HG02884 (cell line): ENCODE data around the gene OTOGL.
"Not testable (repeated sequence)": the region's sequence is repeated elsewhere in the genome, so short reads cannot be mapped to it uniquely, and the experiment has no call there.

Experiments used
- ATAC-seq: cut with Tn5 transposase; IDR thresholded peaks from one replicate; pipeline ENCODE4 v1.9.1; 2021; ENCODE audit warnings: mild to moderate bottlenecking, moderate library complexity; ENCODE audit not compliant: unreplicated experiment

Gene OTOGL

DNA sequence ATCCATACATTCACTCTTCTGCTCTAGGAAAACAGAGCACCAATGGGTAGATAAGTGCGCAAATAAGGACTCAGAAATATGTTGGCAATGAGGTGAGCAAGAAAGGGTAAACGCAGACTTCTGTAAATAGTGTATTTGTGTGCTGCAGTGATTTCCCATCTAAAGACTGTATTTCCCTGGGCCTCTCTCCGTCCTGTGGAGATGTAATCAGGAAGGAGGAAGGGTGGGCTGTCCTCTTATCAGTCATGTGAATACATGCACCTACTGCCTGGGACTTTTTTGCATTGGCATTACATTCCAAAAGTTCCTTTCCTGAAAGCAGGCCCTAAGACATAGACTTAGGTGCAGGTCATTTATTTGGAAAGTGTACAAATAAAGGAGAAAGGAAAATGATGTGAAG is 114.5 kb downstream of the OTOGL start:
- ATAC-seq = no peak

DNA sequence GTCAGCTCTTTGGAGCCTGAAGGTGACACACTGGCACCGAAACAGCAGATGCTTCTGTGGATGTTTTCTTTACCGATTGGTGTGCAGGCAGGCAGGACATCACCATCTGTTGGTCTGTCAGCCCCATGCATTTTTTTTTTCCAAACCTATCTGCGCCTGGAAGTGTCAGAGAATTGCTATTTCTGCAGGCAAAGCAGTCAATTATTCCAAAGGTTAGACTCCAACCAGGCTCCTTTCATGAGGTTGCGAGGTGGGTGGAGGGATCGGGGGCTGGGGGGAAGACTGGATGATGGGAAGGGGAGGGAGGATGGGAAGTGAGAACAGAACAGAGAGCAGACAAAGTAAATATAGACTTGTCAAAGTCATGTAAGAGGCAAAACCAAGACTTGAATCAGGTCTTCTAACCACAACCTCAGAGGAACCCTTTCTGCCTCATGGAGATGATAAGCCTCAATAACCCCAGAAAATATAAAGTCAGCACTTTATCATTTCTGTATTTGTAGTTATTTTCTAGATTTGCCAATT is 117.7 kb downstream of the OTOGL start:
- ATAC-seq = peak; percentile 78

DNA sequence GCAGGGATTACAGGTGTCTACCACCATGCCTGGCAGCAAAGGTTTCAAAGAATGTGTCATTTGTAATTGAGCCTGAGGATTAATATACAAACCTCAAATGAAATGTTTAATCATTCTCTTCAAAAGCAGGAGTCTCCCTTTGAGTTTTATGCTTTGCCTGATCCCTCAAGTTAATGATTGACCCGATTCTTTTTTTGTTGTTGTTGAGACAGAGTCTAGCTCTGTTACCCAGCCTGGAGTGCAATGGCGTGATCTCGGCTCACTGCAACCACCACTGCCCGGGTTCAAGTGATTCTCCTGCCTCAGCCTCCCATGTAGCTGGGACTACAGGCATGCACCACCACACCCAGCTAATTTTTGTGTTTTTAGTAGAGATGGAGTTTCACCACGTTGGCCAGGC is 119.6 kb downstream of the OTOGL start:
- ATAC-seq = not testable (repeated sequence)

DNA sequence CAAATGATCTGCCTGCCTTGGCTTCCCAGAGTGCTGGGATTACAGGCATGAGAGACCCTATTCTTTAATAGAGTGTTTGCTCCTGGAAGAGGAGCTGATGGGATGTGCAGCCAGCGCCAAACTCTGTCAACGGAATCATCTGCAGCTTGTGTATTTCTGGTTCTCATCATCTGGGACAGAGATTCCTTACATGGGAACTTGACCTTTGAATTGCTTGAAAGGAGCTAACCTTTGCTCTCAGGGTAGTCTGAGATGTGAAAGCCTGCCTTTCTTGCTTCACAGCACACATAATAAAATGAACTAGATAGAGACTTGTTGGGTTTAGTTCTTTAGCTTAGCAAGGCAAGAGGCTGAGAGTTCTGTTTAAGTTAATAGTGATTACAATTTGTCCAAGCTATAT is 120.0 kb downstream of the OTOGL start:
- ATAC-seq = no peak

DNA sequence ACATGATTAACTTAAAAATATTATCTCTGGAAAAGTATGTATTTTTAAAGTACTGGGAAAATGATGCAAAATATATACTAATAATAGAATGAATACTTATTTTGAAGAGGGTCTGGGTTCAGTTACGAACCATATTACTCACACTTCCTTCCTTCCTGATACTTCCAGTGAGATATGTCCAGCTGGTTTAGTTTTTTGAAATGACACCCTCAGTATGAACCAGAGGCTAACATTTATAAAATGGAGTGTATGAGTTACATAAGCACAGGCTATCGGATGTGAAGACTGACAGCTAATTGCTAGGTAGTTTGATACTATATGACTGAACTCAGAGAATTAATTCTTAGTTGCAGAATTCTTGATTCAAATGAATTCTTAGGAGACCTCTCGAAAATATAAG is 122.9 kb downstream of the OTOGL start:
- peak; percentile 59 for ATAC-seq

DNA sequence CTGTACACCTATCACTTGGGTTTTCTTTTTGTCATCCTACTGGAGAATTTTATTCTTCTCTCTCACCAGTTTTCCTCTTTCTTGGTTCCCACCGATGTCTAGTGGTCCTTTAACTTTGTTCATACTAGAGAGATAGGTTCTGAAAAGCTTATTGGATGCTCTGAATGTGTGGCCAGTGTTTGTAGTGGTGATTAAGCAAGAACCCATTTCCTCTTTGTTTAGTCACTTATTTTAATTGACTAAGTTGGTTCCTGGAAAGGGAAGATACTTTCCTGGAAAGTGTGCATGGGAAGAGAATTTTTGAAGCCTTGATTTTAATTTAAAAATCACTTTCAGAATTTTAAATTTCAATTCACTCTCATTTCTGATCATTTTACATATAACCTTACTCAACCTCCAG is 127.2 kb downstream of the OTOGL start:
- ATAC-seq = no peak

DNA sequence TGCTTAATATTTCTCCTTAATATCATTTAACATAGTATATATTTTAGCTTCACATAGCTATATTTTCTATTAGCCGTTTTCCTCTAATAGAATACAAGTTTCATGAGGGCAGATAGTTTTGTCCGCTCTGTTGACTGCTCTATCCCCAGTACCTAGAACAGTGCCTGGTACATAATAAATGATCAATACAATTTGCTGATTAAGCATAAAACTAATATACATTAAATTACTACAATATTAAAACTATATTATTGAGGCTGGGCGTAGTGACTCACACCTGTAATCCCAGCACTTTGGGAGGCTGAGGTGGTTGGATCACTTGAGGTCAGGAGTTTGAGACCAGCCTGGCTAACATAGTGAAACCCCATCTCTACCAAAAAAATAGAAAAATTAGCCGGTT is 128.6 kb downstream of the OTOGL start:
- ATAC-seq = not testable (repeated sequence)

DNA sequence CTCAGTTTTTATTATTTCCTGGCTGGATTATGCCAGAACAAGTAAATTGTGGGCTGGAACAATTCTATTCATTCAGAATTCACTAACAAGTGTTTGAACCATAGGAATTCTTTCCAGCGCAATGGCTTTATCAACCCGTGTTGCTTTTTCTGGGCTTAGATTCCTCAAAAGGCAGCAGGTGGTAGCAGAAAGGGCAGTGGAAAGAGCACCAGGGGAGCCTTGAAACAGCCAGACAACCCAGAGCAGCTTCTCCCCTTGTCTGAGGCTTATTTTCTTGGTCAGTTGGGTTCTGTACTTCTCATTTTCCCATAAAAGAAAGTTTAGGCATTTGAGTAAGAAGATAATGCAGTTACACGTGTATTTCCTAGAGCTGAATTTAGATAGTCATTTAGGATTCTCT is 130.7 kb downstream of the OTOGL start:
- no peak for ATAC-seq

DNA sequence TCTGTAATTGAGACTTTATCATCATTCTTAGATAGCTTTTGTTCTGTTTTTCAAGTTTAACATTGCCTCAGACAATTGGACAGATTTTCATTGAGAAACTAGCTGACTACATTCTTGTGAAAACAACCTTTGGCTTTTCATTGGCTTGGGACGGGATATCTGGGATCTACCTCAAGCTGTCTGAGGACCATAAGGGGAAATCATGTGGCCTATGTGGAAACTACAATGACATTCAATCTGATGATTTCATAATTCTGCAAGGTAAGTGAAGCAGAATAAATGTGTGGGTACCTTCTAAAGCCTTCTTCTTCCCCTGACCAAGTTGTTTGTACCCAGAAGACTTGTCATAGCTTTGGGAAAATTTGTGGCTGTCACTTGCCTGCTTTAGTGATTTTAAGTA is 133.5 kb downstream of the OTOGL start:
- no peak for ATAC-seq

DNA sequence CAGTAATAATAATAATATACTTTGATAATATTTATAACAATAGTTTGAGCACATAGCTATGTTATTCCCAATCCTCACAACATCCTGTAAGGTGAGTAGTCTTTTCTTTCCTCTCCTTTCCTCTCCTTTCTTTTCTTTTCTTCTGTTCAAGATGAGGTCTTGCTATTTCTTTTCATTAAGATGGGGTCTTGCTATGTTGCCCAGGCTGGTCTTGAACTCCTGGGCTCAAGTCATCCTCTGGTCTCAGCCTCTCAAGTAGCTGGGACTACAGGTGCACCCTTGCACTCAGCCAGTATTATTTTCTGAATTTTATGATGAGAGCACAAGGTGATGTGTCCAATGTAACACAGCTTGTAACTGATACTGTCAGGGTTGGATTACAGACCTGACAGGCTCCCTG is 134.6 kb downstream of the OTOGL start:
- no peak for ATAC-seq

DNA sequence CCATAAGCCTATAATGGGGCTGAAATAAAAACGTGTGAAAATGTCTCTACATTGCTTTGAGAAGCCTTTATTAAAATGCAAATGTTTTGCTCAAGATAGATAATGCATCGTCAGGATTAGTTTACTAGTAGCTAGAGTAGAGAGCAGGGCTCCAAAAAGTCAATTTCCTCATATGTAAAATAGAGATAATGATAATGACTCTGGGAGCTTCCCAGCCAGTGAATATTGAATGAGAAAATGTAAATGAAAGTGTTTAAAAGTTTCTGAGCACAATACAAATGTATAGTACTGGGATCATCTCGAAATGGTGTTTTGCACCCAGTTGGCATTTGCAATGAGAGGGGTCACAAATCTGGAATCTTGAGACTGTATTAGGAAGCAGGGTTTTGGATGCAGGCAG is 135.3 kb downstream of the OTOGL start:
- no peak for ATAC-seq

DNA sequence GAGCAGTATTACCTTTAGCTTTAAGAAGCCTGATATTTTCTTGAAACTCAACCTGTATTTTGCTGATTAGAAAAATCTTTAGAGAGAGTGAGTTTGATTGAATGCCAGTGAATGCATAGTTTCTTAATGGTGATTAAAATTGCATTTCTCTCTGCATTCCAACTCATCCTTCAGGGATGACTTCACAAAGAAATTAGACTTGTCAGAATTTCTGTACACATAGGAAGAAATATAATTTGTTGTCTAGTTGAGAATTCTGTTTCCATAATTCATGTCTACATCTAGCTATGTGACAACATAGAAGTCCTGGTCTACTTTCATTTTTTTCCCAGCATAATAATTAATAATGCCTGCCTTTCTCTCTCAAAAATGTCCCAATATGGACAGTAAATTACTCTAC is 136.6 kb downstream of the OTOGL start:
- ATAC-seq = no peak

DNA sequence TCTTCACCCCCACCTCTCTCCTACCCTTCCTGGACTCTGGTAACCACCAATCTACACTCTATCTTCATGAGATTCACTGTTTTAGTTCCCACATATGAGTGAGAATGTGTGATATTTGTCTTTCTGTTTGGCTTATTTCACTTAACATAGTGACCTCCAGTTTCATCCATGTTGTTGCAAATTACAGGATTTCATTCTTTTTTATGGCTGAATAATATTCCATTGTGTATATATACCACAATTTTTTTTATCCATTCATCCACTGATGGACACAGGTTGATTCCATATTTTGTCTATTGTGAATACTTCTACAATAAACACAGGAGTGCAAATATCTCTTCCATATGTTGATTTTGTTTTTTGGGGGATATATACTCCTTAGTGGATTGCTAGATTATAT is 140.5 kb downstream of the OTOGL start:
- no peak for ATAC-seq

DNA sequence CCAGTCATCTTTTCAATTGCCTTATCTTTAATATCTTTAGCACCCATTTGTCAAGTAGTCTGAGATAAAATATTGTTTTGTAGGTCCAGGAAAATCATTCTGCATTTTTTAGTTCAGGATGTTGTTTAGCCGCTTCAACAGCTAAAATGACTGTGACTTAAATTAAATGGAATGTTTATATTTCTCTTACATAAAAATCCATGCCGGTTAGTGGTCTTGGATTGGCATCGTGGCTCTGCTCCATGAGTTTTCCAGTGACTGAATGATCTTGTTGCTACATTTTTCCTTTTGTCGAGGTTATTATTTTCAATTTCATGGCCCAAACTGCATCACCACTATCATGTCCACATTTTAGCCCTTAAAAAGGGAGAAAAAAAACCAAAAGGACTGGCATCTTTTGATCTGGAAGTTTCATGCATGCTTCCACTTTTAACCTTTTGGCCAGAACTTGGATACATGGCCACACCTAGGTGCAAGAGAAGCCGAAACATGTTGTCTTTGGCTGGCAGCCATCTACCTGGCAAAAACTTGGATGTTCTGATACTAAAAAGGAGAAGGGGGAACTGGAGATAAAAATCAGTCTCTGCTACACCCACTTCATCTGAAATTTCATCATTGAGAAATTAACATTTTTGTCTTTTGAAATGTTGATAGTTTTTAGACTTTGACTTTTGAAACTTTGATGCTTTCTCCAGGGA is 142.4 kb downstream of the OTOGL start:
- no peak for ATAC-seq

DNA sequence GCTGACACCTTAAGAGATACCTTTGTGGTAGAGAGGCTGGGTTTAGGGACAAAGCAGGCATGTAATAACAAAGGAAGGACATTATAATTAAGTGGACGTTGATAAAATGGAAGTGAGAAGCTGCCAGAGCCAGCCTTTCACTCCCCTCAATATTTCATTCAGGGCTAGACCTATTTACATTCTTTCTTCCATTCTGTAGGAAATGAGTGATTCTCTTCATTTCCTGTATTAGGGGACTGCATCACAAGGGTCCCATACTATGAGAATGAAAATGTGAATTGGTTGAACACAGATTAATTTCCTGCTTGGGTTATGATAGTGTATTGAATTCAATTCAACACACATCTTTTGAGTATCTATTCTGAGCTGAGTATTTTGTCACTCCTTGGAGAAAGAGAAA is 143.0 kb downstream of the OTOGL start:
- no peak for ATAC-seq

DNA sequence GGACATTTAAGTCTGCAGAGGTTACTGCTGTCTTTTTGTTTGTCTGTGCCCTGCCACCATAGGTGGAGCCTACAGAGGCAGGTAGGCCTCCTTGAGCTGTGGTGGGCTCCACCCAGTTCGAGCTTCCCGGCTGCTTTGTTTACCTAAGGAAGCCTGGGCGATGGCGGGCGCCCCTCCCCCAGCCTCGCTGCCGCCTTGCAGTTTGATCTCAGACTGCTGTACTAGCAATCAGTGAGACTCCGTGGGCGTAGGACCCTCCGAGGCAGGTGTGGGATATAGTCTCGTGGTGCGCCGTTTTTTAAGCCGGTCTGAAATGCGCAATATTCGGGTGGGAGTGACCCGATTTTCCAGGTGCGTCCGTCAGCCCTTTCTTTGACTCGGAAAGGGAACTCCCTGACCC is 150.2 kb downstream of the OTOGL start:
- not testable (repeated sequence) for ATAC-seq

DNA sequence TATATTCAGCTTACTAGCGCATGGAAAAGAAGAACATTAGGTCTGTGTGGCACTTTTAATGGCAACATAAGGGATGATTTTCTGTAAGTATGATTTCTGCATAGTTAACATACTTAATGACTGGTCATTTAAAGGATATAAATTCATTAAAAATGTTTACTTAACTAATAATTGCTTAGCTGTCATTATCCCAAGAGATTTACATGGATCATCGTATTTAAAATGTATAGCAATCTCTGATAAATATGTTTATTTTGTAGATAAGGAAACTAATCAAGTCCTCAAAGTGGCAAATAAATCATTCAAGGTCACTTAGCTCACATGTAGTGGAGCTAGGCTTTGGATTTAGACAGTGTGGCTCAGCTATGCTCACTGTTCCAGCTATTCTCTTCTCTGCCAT is 158.6 kb downstream of the OTOGL start:
- ATAC-seq = no peak

DNA sequence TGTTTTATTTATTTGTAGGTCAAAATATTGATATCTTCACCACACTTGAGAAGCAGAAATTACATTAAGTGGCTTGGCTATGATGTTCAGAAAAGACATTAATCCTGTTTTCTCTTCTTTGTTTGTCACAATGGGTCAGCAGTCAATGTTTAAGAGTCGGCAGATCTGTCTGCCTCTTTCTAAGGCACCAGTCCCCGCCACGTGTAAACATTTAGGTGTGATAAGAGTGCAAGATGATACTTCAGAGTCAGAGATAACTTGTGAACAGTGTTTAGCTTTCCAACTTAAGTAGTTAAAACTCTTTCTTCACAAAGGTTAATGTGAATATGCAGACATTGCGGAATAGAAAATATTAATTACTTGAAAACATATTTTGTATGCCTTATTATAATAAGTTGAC is 160.9 kb downstream of the OTOGL start:
- ATAC-seq = no peak

DNA sequence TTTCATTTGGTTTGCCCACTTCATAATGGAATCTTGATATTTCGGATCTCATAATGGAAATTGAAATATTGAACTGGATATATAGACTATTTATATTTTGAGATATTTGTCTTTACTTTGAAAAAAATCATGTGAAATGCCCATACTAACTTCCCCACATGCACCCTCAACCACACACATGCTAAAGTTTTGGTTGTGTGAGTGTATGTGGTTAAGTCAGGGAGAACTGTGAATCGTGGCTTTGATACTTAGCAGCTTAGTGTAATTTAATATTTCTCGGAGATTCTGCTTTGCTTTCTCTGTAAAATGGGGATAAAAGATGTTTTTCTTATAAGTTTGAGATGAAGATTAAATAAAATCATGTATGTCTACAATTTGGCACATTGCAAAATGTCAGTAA is 162.1 kb downstream of the OTOGL start:
- ATAC-seq = no peak

DNA sequence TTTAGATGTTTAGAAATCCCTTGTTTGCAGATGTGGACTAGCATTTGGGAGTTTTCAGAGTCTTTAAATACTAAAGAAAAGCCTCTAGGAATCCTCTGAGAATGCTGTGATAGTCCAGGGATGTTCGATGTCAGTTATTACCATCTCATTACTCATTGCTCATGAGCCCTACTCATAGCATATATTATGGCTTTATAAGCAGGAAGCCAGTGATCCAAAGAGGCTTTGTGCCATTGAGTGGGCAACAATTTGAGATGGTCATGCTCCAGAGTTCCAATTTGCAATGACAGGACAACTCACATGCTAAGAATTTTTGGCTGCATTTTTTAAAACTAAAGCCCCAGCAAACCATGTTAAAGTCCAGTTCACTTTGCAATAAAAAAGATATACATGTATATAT is 163.0 kb downstream of the OTOGL start:
- ATAC-seq = no peak

DNA sequence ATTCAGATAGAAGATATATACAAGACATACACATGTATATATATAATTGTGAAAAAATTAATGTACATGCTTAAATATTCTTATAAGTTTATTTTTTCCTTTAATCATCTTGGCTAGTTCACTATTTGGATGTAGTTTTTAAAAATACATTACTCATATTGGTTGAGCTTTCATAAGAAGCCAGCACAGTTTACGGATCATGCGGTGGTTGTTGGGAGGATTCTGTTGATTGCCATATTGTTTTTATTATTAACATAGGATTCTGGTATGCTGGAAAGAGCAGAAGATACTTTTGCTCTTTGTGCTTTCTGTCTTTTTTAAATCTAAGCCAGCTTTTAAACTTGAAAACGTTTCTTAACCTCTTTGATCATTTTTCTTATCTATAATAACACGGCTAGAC is 163.4 kb downstream of the OTOGL start:
- ATAC-seq = no peak

DNA sequence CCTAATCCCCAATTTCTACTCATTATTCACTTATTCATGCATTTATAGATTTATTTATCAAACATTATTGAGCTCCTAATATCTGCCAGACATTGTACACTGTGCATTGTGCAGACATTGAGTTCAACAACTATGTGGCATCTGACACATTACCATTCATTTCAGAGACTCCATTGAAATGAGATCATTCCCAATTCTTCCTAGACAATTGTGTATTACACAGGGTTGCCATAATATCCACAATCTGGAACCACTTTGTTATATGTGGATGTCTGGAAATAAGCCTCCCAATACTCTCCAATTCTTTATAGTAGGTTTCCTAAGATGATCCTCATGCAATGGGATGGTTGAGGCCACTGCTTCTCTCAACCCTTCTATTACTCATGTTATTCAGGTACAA is 165.0 kb downstream of the OTOGL start:
- ATAC-seq = no peak

DNA sequence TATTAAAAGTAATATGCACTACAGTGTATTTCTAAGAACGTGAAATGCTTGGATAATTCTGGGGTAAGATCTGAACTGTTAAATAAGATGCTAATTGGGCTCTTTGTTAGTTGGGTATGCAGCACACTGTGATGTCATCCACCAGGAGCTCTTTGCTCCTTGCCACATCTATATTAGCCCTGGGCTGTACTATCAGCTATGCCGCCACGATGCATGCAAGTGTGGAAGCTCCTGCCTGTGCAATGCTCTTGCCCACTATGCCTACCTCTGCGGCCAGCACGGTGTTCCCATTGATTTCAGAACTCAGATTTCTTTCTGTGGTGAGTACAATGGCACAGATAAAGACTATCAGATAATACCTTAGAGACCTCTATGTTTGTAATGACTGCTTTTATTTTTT is 165.6 kb downstream of the OTOGL start:
- ATAC-seq = no peak
